ENCODE results near the gene GPR156. TPM values are rescaled to one million over a fixed set of nuclear protein-coding genes. Genes with fewer than 3 reads are reported as not detected.

The GPR156 gene
- total RNA-seq, 1 experiment from 2014 or later = 0.15 TPM

DNA sequence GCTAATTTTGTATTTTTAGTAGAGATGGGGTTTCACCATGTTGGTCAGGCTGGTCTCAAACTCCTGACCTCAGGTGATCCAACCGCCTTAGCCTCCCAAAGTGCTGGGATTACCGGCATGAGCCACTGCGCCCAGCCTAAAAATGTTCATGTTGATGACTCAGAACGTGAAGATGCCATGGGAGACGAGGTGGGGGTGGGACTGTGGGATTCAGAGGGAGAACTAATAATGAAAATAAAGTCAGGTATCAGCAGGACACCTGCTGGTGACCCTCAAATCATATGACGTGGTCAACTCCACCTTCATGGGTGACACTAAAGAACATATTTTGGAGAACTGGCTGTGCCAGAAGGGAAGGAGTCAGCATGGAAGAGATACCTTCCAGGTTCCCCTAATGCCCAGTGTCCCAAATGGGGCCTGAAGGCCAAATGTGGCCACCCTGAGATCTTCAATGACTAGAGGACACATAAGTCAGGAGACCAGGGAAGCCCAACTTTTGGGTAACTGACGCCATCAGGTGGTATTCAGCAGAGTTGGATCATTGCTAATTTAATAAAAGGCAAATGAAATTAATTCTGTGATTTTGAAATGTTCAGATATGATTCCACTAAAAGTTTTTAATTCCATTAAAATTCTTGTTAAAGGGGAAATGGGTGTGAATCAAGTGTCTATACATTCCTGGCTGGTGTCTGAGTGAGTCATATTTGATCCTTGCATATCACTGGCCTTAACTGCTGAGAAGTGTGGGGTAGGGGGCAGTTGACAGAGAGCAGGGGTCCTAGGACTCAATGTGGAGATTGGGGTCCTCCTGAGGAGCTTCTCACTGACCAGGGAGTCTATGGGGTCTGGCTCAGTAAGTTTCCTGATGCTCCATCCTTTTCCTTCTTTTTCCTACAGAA is 102.2 kb downstream of the GPR156 start:
- no peaks in the 10 kb centered on the region for H4K20me1 ChIP-seq (ENCODE audit: insufficient read depth)
- H3K9ac ChIP-seq (ENCODE audit: low read length) = no peak overlapping the region
- no peaks in the 10 kb centered on the region for H3K9me2 ChIP-seq (ENCODE audit: insufficient read depth)
- CTCF ChIA-PET = interaction anchor here (1.2 kb wide), 1 partner anchor 290 kb away, joined by 6 read pairs; no protein-coding TSS in a partner anchor
- DNase-seq (ENCODE audit: low read depth, low spot score) = peak; percentile 26
- no peak overlapping the region for H3K4me2 ChIP-seq (ENCODE audit: low read length)
- no peak overlapping the region for H3K27ac ChIP-seq (ENCODE audit: low read depth, low read length)
- no peak for TF ChIP-seq JUND (IDR thresholded peaks at IDR 0.05)
- peak; percentile 84 for TF ChIP-seq RAD21 (IDR thresholded peaks at IDR 0.05; ENCODE audit: low read depth)
- TF ChIP-seq ZNF274 (IDR thresholded peaks at IDR 0.05; ENCODE audit: low read depth, low read length) = no peak
- no peak for TF ChIP-seq YY1 (IDR thresholded peaks at IDR 0.05; ENCODE audit: extremely low read depth, insufficient replicate concordance, low read depth, low read length)
- TF ChIP-seq ATF3 (IDR thresholded peaks at IDR 0.05) = no peak
- TF ChIP-seq EZH2phosphoT487 (IDR thresholded peaks at IDR 0.05; ENCODE audit: borderline replicate concordance) = no peak
- TF ChIP-seq CTCF (IDR thresholded peaks at IDR 0.05 in 2 of 3, conservative IDR thresholded peaks at IDR 0.05 in 1 of 3; ENCODE audit: borderline replicate concordance in 1 of 3, insufficient read depth in 1 of 3, low read depth in 2 of 3, low read length in 2 of 3) = peak in 2 of 3 experiments; percentile 64 to 91; a peak in 4 of 6 replicates
- TF ChIP-seq TCF7L2 (IDR thresholded peaks at IDR 0.05; ENCODE audit: borderline replicate concordance, extremely low read depth, insufficient read depth, insufficient read length) = no peak
- BruUV-seq (replicated peaks) = no TSS peak
- intact Hi-C loops (cut with micrococcal nuclease) = loop anchor here (1.0 kb wide), 1 partner anchor 291 kb away; no protein-coding TSS in a partner anchor
- RAD21 ChIA-PET (ENCODE audit: low non-redundant PET in 1 of 2, low total read pairs in 2 of 2, uncharacterized antibody in 2 of 2, unreplicated experiment in 2 of 2) = interaction anchor here in 1 of 2 experiments (0.7 kb wide), 1 partner anchor 9 kb away, joined by 3 read pairs; no protein-coding TSS in a partner anchor
- no peaks in the 10 kb centered on the region for H3K27me3 ChIP-seq (ENCODE audit: insufficient read depth, low read length)
- no peak overlapping the region for H2AFZ ChIP-seq (ENCODE audit: low read depth, low read length, poor library complexity, severe bottlenecking)
- peak; percentile 83 for ATAC-seq
- H3K4me3 ChIP-seq (replicated peaks in 1 of 2; ENCODE audit: low read depth in 1 of 2, low read length in 2 of 2) = no peak overlapping the region
- H3K79me2 ChIP-seq (ENCODE audit: insufficient read depth, low read length) = no peaks in the 10 kb centered on the region
- H3K4me1 ChIP-seq (ENCODE audit: control insufficient read depth in 1 of 2, insufficient read depth in 2 of 2, low read length in 2 of 2) = peaks cover 0 to 5% of the 10 kb centered on the region in 2 experiments; a peak in 1 of 4 replicates
- H3K9me3 ChIP-seq (ENCODE audit: control insufficient read depth in 1 of 2, insufficient read depth in 1 of 2, low read depth in 1 of 2, low read length in 2 of 2) = no peaks in the 10 kb centered on the region
- POLR2A ChIA-PET = no interaction called here
- H3K36me3 ChIP-seq (ENCODE audit: control insufficient read depth in 1 of 2, insufficient read depth in 2 of 2, low read length in 2 of 2) = no peaks in the 10 kb centered on the region
